HG02973 (cell line): ENCODE data around the gene SPP2.
A peak's percentile ranks its signal among the peaks of the same experiment; 100 is the strongest.

ENCODE experiments used
- ATAC-seq: cut with Tn5 transposase; IDR thresholded peaks from one replicate; pipeline ENCODE4 v1.9.1; 2021; ENCODE audit warnings: moderate library complexity; ENCODE audit not compliant: unreplicated experiment

The SPP2 gene, protein sequence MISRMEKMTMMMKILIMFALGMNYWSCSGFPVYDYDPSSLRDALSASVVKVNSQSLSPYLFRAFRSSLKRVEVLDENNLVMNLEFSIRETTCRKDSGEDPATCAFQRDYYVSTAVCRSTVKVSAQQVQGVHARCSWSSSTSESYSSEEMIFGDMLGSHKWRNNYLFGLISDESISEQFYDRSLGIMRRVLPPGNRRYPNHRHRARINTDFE

DNA sequence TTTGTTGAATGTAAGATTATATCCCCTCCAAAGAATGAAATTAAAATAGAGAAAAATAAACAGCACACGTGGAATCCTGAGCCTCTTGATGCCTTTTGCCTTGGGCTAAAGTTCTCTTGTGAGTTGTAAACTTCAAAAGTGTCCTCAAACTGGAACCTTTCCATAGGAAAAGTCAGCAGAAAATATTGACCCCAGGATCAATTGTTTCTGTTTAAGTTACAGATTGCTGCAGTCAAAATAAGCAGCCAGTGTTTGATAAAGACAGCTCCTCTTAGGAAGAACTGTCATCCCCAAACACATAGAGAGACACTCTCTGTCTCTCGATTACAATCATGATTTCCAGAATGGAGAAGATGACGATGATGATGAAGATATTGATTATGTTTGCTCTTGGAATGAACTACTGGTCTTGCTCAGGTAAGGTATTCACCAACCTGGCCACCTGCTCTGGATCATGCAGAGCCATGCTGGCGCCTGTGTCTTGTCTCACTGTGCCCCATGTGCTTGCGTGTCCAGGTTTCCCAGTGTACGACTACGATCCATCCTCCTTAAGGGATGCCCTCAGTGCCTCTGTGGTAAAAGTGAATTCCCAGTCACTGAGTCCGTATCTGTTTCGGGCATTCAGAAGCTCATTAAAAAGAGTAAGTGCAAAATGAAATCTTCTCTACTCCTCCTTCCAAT is at the start of gene SPP2:
Gene SPP2, plus strand, starts transcription at position 248 of the 681 bp plus-strand sequence. Its CDS starts 85 bp downstream, at position 333.
- no peak for ATAC-seq

DNA sequence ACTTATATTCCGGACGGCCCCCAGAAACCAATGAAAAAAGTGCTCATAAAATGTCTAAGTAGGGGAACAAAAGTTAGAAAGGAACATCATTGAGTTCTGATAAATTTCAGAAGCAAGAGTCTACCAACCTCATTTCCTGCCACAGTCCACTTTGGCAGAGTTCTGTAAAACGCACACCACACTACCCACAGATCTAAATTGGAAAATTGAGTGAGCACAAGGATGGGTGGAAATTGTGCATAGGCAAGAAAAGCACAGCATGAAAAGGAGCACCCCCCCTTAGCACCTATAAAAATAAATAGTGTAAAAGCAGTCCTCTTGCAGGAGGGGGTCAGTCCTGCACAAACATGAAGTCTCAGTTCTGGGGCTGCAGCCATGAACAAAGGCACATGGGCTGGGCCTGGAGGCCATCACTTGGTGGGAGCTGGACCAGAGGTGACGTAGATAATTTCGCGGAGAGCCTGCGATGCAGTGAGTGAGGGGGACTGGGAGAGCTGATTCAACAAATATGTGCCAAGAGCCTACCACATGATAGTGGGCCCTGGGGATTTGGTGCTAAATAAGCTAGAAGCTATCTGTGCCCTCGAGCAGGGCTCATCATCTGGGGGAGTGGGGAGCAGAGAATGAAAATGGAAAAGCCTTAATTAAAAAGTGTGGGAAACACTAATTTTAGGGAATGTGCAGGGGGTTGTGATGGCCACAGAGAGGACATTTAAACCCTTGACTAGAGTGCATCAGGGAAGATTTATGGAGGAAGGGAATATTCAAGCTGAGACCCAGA is 48.9 kb upstream of the SPP2 start:
- ATAC-seq = no peak

DNA sequence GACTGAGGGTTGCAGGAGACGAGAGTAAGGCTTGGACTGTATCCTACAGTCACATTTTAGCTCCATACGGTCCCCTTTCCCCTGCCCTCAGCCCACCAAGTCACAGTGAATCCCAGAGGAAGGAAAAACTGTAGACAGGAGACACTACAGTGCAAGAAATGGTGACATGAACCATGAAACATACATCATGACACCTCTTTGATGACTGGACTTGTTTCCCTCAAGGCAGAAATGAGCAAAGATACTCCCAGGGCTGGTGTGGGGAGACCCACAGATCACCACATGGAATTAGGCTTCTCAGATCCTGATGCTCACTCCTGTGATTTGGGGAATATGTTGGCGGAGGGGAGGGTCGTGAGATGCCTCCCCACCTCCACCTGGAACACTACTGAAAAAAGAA is 48.2 kb upstream of the SPP2 start:
- ATAC-seq = no peak

DNA sequence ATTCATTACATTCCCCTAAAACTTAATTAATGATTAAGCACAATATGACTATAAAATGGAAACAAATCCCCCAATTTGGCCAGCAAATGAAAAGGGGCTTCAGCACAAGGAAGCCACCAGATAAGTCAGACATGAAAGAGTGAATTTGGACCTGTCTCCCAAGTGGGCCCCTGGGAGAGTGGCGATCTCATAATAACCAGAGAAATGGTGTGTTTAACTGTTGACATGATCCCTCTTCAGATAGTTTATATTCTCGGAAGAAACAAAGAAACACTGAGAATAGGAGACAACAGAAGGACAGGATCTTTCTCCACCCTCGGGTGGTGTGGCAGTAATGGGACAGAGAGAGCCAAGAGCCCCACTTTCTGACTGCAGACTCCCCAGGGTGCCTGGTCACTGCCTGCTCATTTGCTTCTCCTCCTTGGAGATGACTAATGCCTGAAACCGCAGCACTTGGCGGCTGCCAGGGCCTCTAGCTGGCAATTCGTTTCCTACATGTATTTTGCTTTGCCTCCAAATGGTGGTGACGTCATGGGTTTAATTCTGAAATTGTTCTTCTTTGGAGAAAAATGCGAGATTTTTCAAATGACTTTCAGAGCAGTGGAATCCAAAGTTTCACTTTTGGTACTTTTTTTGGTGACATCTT is 46.4 kb upstream of the SPP2 start:
- no peak for ATAC-seq

DNA sequence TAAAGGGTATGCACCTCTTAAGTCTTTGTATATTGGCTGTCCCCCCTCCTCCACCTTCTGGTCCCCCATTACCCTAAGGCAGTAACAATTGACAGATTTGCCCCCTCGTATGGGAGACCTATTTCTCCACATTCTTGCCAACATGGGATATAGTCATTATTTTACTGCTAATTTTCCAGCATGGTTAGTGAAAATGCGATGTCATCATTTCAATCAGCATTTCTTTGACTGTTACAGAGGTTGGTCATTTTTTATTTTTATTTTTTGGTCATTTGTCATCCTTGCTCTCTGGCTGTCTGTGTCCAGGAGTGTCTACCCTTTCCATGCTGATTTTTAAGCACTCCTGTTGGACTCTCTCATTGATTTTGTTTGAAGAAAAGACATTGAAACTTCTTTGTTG is 45.4 kb upstream of the SPP2 start:
- ATAC-seq = no peak

DNA sequence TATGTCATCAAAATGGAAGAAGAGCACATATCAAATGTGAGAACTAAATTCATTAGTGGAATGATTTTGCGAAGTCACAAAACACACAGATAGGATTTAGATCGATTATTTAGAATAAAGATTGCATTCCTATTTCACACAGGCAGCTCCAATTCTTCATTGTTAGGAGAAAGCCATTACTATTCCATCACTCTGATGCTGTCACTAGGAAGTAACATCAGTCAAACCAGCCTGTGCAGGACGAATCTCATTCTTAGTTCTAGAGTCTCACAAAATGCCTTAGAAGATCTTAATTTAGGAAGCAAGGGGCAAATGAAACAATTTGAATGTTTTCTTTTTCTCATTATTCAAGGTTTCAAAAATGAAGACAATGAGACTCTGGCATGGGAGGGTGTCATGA is 44.0 kb upstream of the SPP2 start:
- ATAC-seq = no peak

DNA sequence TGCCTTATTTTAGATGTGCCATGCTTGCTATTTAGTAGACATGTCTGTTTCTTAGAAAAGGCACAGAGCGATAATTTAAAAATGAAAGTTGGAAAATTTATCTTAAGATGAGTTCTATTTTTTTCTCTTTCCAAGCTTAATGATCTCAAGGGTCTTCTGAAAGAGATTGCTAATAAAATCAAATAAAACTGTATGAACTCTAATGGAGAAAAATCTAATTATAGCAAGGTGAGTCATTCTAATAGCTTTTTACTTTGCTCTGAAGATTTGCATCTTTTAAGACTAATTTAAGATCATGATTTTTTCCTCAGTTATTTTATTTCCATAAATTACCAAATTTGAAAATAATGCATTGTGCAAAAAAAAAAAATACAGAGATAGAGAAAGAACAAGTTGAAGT is 36.1 kb upstream of the SPP2 start:
- no peak for ATAC-seq

DNA sequence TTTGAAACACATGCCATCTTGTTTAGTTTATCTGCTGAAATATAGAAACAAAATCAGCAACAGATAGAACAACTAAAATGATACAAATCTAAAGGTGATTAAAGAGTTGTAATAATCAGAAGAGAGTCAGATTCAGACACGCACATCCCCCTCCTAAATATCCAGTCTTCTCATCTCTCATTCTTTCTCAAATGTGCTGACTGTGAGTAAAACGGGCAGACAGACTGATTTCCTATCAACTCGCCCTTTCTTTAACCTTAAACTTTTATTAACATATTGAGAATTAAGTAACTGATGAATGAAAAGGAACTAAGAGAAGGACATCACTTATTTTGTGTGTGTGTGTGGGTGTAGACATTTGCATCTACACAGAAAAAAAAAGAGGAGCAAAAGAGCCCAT is 34.6 kb upstream of the SPP2 start:
- no peak for ATAC-seq

DNA sequence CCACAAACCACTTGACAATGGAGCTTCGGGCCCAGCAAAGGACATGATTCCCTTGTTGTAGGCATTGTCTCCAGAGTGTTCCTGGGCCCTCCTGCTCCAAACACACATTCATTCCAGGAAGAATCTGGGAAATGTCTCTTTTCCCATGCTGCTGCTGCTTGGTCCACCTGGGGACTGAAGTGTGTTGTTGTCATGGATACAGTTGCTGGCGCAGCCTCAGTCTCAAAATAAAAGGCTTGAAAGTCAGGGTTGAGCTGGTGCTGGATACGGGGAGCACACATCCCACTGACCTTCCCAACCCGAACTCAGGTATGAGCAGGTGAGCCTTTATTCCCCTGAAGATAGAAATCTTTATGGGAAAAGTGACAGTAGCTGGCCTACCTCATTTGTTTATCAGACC is 30.6 kb upstream of the SPP2 start:
- no peak for ATAC-seq

DNA sequence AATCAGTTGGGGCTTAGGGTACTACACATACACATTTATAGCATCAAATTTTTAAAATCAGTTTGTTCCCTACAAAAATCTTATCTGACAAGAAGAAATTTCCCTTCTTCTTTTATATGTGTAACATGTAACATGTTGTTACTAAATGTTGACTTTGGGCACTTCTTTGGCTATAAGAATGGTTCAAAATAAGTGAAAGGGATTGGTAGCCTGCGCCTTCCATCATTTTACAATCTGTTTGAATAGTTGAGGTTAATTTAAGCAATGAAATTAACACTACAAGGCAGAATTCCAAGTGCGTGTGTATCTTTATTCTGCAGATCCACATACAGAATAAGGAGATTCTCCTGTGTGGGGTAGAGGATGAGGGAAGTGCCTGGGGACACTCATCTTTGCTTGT is 30.2 kb upstream of the SPP2 start:
- no peak for ATAC-seq

DNA sequence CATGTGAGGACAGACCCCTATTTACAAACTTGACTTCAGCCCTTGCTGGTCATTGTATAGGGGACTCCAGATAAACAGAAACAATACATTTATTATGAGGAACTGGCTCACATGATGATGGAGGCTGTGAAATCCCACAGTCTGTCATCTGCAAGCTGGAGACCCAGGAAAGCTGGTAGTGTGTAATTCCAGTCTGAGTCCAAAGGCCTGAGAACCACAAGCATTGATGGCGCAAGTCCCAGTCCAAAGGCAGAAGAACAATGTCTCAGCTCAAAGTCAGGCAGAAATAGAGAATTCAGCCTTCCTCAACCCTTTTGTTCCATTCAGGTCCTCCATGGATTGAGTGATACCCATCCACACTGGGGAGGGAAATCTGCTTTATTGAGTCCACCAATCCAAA is 28.1 kb upstream of the SPP2 start:
- ATAC-seq = no peak

DNA sequence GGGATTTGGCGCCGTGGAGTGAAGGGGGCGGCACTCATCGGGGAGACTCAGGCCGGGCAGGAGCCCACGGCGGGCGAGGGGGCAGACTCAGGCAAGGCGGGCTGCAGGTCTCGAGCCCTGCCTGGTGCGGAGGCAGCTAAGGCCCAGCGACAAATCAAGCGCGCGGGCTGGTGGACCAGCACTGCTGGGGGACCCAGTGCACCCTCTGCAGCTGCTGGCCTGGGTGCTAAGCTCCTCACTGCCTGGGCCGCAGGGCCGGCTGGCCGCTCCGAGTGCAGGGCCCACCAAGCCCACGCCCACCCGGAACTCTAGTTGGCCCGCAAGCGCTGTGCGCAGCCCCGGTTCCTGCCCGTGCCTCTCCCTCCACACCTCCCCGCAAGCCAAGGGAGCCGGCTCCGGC is 26.2 kb upstream of the SPP2 start:
- no peak for ATAC-seq

DNA sequence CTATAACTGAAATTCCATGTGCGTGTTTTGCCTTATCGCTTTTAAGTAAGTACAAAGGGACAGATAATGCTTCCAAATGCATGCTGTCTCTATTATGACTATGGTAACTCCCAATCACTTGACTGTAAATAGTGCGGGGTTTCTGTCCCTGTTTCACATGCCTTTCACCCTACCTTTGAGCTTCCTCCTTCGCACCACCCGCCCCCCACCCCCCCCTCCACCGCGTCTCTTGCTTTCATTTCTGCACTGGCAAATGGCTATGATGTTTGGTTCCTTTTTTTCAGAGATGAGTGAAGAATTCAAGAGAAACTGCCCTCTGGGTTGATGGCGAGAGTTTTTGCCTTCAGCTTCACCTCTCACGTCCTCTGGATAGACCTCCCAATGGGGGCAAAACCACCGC is 25.0 kb upstream of the SPP2 start:
- peak; percentile 73 for ATAC-seq

DNA sequence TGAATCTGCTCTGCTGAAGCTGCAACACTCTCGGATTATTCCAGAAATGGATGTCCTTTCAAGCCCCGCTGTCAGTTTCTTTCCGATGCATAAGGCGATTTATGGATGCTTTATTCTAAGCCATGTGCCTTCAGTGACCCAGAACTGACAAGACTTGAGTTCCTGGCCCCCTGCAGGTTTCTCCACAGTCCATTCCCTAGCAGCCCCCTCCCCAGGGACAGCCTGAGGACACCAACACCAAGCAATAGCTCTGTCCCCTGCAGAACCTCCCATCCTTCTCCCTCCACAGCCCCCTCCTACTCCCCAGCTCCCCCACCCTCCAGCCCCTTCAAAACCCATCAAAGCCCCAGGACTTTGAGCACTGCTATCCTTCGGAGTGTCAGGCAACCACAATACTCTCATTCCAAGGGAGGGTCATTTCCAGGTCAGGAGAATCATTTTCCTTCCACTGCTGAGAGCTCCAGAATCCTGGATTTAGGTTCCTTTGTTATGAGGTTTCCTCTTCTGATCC is 24.6 kb upstream of the SPP2 start:
- ATAC-seq = no peak

DNA sequence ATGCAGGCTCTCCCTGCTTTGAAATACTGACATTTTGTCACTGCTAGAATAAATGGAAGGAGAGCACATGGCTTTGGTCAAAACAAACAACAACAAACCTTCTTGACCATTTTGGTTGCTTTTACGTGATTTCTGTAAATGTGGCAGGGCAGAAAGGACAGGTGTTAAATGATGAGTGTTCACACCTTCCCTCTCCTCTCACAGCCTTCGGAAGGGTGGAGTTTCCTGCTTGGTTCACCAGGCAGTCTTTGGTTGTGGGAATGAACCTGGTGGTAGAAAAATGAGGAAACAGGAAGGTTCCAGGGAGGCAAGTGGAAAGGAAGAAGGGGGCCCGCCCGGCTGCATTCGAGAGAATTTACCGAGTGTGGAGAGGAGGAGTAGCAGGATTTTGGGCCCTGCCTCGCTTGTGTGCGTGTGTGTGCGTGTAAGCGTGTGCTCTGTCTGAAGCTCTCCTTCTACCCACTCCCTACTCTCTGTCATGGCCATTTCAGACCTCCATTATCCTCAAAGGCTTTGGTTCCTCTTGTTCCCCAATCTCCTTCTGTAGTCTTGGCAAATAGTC is 23.7 kb upstream of the SPP2 start:
- ATAC-seq = no peak

DNA sequence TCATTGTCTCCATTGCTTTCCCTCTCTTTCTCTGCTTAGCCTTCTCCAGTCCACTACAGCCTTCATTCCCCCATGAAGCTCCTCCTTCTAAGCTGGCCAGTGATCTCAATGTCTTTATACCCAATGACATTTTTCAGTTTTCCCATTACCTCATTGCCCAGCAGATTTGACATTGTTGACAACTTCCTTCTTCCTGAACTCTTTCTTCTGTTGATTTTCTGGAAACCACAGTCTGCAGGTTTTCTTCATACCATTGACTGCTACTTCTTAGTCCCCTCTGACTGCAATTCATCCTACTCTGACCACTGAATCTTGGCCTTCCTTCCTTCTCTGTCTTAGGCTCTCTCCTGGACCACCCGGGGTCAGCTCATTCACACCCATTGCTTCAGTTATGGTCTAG is 22.9 kb upstream of the SPP2 start:
- no peak for ATAC-seq

DNA sequence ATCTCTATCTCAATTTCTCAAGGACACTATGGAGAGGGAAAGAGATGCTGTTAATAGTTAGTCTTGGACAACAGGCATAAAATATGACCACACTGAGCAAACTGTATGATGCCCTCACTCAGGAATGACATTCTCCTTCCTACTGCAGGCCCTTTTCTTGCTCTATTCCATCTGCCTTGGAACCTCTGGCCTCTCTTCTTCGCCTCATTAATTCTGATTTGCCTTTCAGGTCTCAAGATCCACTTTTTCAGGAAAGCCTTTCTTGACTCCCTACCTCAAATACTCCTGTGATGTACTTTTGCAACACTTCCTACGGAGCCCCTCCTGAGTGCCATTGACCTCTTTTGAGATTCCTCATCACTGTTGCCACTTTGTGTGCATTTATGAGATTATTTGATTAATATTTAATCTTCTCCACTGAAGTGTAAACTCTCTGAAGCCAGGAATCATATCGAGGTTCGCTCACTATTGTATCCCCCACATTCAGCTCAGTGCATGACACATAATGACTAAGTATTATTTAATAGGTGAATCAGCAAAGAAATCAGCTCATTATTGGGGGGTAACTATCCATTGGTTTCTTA is 21.3 kb upstream of the SPP2 start:
- ATAC-seq = no peak

DNA sequence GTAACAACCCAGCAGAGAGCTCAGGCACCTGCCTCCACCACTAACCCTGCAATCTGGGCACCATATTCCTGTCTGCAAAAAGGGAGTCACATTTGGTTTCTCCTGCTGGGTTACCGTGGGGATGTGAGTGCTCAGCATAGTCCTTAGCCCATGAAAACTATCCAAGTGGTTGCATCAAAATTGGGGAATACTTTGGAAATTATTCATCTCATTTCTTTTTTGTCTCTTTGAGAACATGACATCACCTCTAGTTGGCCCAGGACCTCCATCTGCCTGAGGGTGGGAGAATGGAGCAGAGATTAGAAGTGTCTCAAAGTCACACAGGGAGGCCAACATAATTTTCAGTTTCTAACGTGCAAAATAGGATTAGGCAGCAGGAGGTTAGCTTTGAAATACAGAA is 19.3 kb upstream of the SPP2 start:
- ATAC-seq = no peak

DNA sequence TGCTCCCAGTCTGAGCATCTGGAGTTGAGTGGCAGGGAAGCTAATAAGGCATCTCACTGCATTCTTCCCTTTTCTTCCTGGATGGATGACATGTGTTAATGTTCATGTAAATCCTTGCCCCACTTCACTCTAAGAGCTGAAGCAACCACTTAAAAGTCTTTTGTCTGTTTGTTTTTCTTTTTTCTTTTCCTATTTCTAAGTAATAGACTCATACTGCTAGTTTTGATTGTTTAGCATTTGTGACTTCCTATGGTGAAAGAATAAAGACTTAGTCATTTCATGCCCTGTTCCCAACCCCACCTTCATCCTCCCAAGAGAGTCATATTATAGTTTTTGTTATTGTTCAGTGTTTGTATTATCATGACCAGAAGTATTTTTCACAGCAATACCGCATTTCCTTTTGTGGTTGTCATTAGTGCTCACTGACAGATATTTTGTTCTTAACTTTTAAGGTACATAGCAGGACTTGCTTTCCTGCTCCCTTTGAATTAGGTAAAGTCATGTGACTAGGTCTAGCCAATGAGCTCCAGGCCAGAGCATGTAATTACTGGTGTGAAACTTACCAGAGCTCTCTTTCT is 18.1 kb upstream of the SPP2 start:
- no peak for ATAC-seq

DNA sequence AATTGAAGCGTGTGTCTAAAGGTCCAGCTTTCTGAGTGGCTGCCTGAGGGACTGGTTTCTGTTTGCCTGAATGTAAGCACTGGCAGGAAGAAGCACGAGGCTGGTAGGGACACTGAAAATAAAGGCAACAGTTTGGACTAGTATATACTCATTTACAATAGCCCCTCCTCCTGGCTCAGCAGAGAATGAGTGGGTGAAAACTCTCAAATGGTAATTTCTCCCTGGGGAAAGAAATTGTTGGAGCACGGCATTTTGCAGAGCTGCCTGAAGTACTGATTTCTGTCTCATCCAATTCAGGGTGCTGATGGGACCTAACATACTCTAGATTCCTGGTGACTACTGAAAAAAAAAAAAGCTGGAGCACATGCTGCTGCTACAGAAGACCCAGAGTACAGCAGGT is 17.3 kb upstream of the SPP2 start:
- ATAC-seq = no peak

DNA sequence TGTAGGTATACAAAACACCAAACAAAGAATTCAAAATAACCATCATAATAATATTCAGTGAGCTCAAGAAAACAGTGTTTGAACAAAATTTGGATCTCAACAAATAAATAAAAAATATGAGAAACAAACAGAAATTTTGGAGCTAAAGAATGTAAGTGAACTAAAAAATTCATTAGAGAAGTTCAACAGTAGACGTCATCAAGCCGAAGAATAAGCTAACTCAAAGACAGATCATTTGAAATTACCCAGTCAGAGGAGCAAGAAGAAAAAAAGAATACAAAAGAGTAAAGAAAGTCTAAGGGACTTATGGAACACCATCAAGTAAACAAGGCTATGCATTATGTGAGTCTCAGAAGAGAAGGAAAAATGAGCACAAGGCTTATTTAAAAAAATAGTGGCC is 16.6 kb upstream of the SPP2 start:
- no peak for ATAC-seq
